ENCODE data around the gene ADAM17. TPM values are rescaled to one million over a fixed set of nuclear protein-coding genes. Genes with fewer than 3 reads are reported as not detected.

ADAM17 gene
- total RNA-seq, result 10 to 100 TPM; 32.2 to 65.9 (median 48.8) TPM

- H3K27me3 ChIP-seq, result no peaks in the 10 kb centered on the region
- no peaks in the 10 kb centered on the region for H3K36me3 ChIP-seq
- H3K27ac ChIP-seq, result peak within 1 kb of the TSS; percentile 99 to 100
- peaks cover 3 to 7% of the 10 kb centered on the region in 2 donors for H3K4me1 ChIP-seq
- intact Hi-C loops (cut with DNase I; ENCODE audit: low total_unique reads), result loop anchor here (10.0 kb wide), 2 partner anchors 79 to 489 kb away; partner anchors contain the start of genes KLF11 and YWHAQ
- no peaks in the 10 kb centered on the region for H3K9me3 ChIP-seq
- TF ChIP-seq POLR2AphosphoS5 (IDR thresholded peaks at IDR 0.05) (peak; percentile 92 to 97 (median 96)), CTCF (IDR thresholded peaks at IDR 0.05) (peak in 2 of 3 donors; percentile 41 to 70), POLR2A (IDR thresholded peaks at IDR 0.05) (peak; percentile 79)
- DNase-seq (ENCODE audit: low spot score in 2 of 2), result peak; percentile 95 to 96
- H3K4me3 ChIP-seq, result peak within 1 kb of the TSS; percentile 74 to 98 (median 88)
These were observed at the start of gene ADAM17 for GRCh38 chr2:9555297-9556120. Gene ADAM17, minus strand, starts transcription at chr2:9555830. Its CDS starts 225 bp downstream, at chr2:9555605.

GRCh38 chr2:9602412-9602811 lies 46.8 kb upstream of the ADAM17 start:
- Histone ChIP-seq H3K9me3 (peaks cover 16 to 19% of the 10 kb centered on the region in 2 donors), H3K36me3 (no peaks in the 10 kb centered on the region), H3K4me1 (no peaks in the 10 kb centered on the region), H3K27me3 (no peaks in the 10 kb centered on the region), H3K4me3 (no peak overlapping the region), H3K27ac (no peak overlapping the region)
- TF ChIP-seq POLR2AphosphoS5 (IDR thresholded peaks at IDR 0.05) (no peak), POLR2A (IDR thresholded peaks at IDR 0.05) (no peak), CTCF (IDR thresholded peaks at IDR 0.05) (no peak)
- DNase-seq (ENCODE audit: low spot score in 2 of 2), result no peak
- intact Hi-C loops (cut with DNase I; ENCODE audit: low total_unique reads), result no loop called here

GRCh38 chr2:9601397-9601796 lies 45.8 kb upstream of the ADAM17 start:
- no peaks in the 10 kb centered on the region for H3K27me3 ChIP-seq
- no peak overlapping the region for H3K4me3 ChIP-seq
- no peaks in the 10 kb centered on the region for H3K36me3 ChIP-seq
- TF ChIP-seq POLR2AphosphoS5 (IDR thresholded peaks at IDR 0.05), result no peak
- no peak for TF ChIP-seq POLR2A (IDR thresholded peaks at IDR 0.05)
- TF ChIP-seq CTCF (IDR thresholded peaks at IDR 0.05), result no peak
- intact Hi-C loops (cut with DNase I; ENCODE audit: low total_unique reads), result no loop called here
- H3K4me1 ChIP-seq, result no peaks in the 10 kb centered on the region
- no peak overlapping the region for H3K27ac ChIP-seq
- DNase-seq (ENCODE audit: low spot score in 2 of 2), result no peak
- H3K9me3 ChIP-seq, result peaks cover 16 to 19% of the 10 kb centered on the region in 2 donors

- intact Hi-C loops (cut with DNase I; ENCODE audit: low total_unique reads), result no loop called here
- H3K27ac ChIP-seq, result no peak overlapping the region
- no peak for DNase-seq (ENCODE audit: low spot score in 2 of 2)
- no peaks in the 10 kb centered on the region for H3K36me3 ChIP-seq
- H3K4me1 ChIP-seq, result peaks cover 0 to 2% of the 10 kb centered on the region in 2 donors
- H3K27me3 ChIP-seq, result no peaks in the 10 kb centered on the region
- H3K9me3 ChIP-seq, result peaks cover 16 to 19% of the 10 kb centered on the region in 2 donors
- TF ChIP-seq POLR2A (IDR thresholded peaks at IDR 0.05) (no peak), POLR2AphosphoS5 (IDR thresholded peaks at IDR 0.05) (no peak), CTCF (IDR thresholded peaks at IDR 0.05) (no peak)
- H3K4me3 ChIP-seq, result no peak overlapping the region
These were observed 43.8 kb upstream of the ADAM17 start for GRCh38 chr2:9599430-9599829.

GRCh38 chr2:9596621-9597311 lies 41.1 kb upstream of the ADAM17 start:
- no peaks in the 10 kb centered on the region for H3K27me3 ChIP-seq
- H3K4me1 ChIP-seq, result peaks cover 0 to 6% of the 10 kb centered on the region in 2 donors
- peaks cover 16 to 19% of the 10 kb centered on the region in 2 donors for H3K9me3 ChIP-seq
- TF ChIP-seq POLR2A (IDR thresholded peaks at IDR 0.05) (no peak), POLR2AphosphoS5 (IDR thresholded peaks at IDR 0.05) (no peak), CTCF (IDR thresholded peaks at IDR 0.05) (no peak)
- intact Hi-C loops (cut with DNase I; ENCODE audit: low total_unique reads), result no loop called here
- no peak overlapping the region for H3K27ac ChIP-seq
- no peaks in the 10 kb centered on the region for H3K36me3 ChIP-seq
- no peak overlapping the region for H3K4me3 ChIP-seq
- DNase-seq (ENCODE audit: low spot score in 2 of 2), result no peak

All from breast epithelium (tissue), 4 donors.